ENCODE data around the gene LHPP.

DNA sequence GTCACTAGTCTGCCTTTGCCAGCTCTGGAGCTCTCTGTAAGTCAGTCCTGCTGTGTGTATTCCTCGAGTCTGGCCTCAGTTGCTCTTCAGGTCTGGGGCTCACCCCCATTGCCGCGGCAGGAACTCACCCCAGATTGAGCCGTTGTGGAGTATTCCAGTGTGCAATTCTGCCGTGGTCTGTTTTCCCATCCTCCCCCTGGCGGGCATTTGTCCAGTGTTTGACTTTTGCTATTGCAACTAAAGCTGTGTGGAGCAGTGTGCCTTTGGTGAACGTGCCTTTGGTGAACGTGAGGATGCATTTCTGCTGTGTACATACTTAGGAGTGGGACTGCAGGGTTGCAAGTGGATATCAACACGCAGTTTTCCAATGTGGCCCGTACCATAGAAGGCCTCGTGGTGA, 148.1 kb downstream of the LHPP start:
- no peak for TF ChIP-seq CTCF (IDR thresholded peaks at IDR 0.05)
- no peak for TF ChIP-seq POLR2A (IDR thresholded peaks at IDR 0.05)

Data from heart left ventricle (tissue), 13 donors.